Activated CD4-positive, alpha-beta T cell treated with anti-CD3 and anti-CD28 coated beads, Interleukin-2, amount 10 ng/mL, durations not matched to agents 24 days and 14 days (primary cell): ENCODE results near the gene MAP3K4. TPM values are rescaled to one million over a fixed set of nuclear protein-coding genes. Genes with fewer than 3 reads are reported as not detected.
"Not testable (repeated sequence)": the region's sequence is repeated elsewhere in the genome, so short reads cannot be mapped to it uniquely, and the experiment has no call there.

Experiments used
- DNase-seq: peaks from one replicate; pipeline ENCODE4 v3.0.0; 2022
- H3K27ac Mint-ChIP-seq: one replicate; pipeline ENCODE4 v1.8.0; 2022; ENCODE audit warnings: mild to moderate bottlenecking, mixed read lengths
- H3K27me3 Mint-ChIP-seq: one replicate; pipeline ENCODE4 v1.8.0; 2022; ENCODE audit warnings: mixed read lengths
- H3K36me3 Mint-ChIP-seq: one replicate; pipeline ENCODE4 v1.8.0; 2022; ENCODE audit warnings: low read depth, mild to moderate bottlenecking, mixed read lengths
- H3K4me1 Mint-ChIP-seq: one replicate; pipeline ENCODE4 v1.8.0; 2021; ENCODE audit warnings: mixed read lengths
- H3K4me3 Mint-ChIP-seq: one replicate; pipeline ENCODE4 v1.8.0; 2022; ENCODE audit warnings: mild to moderate bottlenecking, moderate library complexity, mixed read lengths
- H3K9me3 Mint-ChIP-seq: one replicate; pipeline ENCODE4 v1.8.0; 2021; ENCODE audit warnings: mixed read lengths
- intact Hi-C: fragments of 100-400 bp; cut with micrococcal nuclease; formaldehyde crosslinking; loops from one replicate; pipeline ENCODE4 v1.15.1; 2023
- total RNA-seq: library from RNA; stranded (reverse); gene quantifications from 2 replicates; pipeline ENCODE4 v1.2.3, GENCODE V29; 2022

The MAP3K4 gene
- total RNA-seq, 1 donor from 2014 or later, result 50.4 TPM

DNA sequence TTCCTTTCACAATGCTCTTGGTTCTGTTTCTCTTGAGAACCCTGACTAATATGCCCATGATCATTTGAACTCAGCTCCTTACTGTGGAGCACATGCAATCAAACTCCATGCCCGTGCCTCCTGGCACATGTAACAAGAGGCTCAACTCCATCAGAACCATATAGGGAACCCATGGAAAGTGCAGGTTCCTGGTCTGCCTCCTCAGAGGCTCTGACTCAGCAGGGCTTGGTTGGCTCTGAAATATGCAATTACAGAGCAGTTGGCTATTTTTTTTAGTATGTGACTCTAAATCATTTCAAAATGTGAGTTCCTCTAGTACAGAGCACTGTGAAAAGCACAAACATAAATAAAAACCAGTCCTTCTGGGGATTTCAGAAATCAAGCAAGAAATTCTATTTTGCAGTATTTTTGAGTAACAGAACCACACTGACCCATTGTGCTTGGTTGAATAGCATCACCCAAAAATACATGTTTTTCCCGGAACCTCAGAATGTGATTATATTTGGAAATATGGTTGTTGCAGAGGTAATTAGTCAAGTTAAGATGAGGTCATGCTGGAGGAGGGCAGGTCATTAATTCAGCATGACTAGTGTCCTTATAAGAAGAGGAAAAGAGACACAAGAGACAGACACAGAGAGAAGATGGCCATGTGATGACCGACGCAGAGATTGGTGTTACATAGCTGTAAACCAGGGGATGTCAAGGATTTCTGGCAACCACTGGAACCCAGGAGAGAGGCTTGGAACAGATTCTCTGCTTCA lies 13.2 kb upstream of the MAP3K4 start:
- Mint-ChIP-seq H3K36me3 (no peaks in the 10 kb centered on the region), H3K27me3 (peaks cover 6% of the 10 kb centered on the region), H3K9me3 (peaks cover 11% of the 10 kb centered on the region), H3K4me1 (no peaks in the 10 kb centered on the region), H3K27ac (no peak overlapping the region), H3K4me3 (no peak overlapping the region)
- intact Hi-C loops, result no loop called here
- no peak for DNase-seq

GRCh38 chr6:160979061-160979708 lies 12.4 kb upstream of the MAP3K4 start:
- no peaks in the 10 kb centered on the region for H3K36me3 Mint-ChIP-seq
- no peaks in the 10 kb centered on the region for H3K4me1 Mint-ChIP-seq
- H3K9me3 Mint-ChIP-seq, result peaks cover 15% of the 10 kb centered on the region
- peaks cover 6% of the 10 kb centered on the region for H3K27me3 Mint-ChIP-seq
- H3K4me3 Mint-ChIP-seq, result no peak overlapping the region
- intact Hi-C loops, result no loop called here
- no peak for DNase-seq
- no peak overlapping the region for H3K27ac Mint-ChIP-seq

- peaks cover 13% of the 10 kb centered on the region for H3K27me3 Mint-ChIP-seq
- intact Hi-C loops, DNase-seq, H3K4me3 Mint-ChIP-seq, H3K36me3 Mint-ChIP-seq, H3K4me1 Mint-ChIP-seq, H3K27ac Mint-ChIP-seq: not testable (repeated sequence)
- peaks cover 27% of the 10 kb centered on the region for H3K9me3 Mint-ChIP-seq
These were observed 8.1 kb upstream of the MAP3K4 start for GRCh38 chr6:160983377-160983948.

DNA sequence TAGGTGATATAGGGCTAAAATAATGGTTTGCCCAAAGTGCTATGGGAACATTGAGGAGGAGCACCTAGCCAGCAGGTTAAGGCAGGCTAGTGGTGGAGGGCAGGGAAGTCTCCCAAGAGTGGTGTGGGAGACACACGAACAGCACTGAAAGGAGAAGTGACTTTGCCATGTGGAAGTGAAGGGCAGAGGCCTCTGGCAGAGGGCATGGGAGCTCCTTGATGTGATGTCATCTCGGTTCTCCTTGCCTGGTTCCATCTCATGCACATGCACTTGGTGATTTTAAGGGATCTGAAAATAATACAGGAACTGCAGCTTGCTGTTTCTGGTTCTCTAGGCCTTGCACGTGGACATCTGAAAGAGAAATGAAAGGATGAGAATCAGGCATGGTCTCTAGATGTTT lies 4.7 kb upstream of the MAP3K4 start:
- no peak overlapping the region for H3K4me3 Mint-ChIP-seq
- no peak overlapping the region for H3K27ac Mint-ChIP-seq
- intact Hi-C loops, result no loop called here
- H3K9me3 Mint-ChIP-seq, result peaks cover 26% of the 10 kb centered on the region
- peaks cover 18% of the 10 kb centered on the region for H3K27me3 Mint-ChIP-seq
- DNase-seq, result no peak
- peaks cover 2% of the 10 kb centered on the region for H3K4me1 Mint-ChIP-seq
- H3K36me3 Mint-ChIP-seq, result peaks cover 2% of the 10 kb centered on the region

GRCh38 chr6:160987265-160987664 lies 4.3 kb upstream of the MAP3K4 start:
- H3K9me3 Mint-ChIP-seq, result peaks cover 22% of the 10 kb centered on the region
- peaks cover 2% of the 10 kb centered on the region for H3K36me3 Mint-ChIP-seq
- peaks cover 2% of the 10 kb centered on the region for H3K4me1 Mint-ChIP-seq
- no peak overlapping the region for H3K27ac Mint-ChIP-seq
- H3K4me3 Mint-ChIP-seq, result no peak overlapping the region
- intact Hi-C loops, result no loop called here
- no peak for DNase-seq
- H3K27me3 Mint-ChIP-seq, result peaks cover 18% of the 10 kb centered on the region

DNA sequence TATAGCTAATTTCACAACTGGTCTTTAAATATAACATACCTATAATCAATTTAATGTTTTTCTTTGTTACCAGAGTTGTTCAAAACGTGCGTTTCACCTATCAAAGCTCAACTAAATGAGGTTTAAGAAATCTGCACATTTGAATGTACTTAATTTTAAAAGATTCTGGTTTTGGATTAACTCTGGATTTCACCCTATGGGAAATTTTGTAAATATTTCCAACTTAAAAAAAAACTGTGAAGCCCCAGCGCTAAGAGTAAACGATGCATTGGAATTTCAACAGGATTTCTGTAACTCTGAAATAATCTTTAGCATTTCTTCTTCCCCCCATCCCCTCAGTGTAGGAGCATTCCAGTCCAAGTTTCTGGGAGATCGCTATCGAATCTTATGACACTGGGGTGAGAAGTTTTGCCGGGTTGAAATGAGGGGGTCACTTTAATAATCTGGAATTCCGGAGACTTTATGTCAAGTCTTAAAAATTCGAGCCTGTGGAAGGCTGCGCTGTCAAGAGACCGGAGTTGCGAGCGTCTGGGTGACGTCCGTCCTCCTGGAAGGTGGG lies 643 bp upstream of the MAP3K4 start:
- intact Hi-C loops, result loop anchor here (5.0 to 10.0 kb wide), 5 partner anchors 46 to 1736 kb away; partner anchors contain the start of genes PACRG and PRKN
- H3K27ac Mint-ChIP-seq, result peak overlapping the region; percentile 11

DNA sequence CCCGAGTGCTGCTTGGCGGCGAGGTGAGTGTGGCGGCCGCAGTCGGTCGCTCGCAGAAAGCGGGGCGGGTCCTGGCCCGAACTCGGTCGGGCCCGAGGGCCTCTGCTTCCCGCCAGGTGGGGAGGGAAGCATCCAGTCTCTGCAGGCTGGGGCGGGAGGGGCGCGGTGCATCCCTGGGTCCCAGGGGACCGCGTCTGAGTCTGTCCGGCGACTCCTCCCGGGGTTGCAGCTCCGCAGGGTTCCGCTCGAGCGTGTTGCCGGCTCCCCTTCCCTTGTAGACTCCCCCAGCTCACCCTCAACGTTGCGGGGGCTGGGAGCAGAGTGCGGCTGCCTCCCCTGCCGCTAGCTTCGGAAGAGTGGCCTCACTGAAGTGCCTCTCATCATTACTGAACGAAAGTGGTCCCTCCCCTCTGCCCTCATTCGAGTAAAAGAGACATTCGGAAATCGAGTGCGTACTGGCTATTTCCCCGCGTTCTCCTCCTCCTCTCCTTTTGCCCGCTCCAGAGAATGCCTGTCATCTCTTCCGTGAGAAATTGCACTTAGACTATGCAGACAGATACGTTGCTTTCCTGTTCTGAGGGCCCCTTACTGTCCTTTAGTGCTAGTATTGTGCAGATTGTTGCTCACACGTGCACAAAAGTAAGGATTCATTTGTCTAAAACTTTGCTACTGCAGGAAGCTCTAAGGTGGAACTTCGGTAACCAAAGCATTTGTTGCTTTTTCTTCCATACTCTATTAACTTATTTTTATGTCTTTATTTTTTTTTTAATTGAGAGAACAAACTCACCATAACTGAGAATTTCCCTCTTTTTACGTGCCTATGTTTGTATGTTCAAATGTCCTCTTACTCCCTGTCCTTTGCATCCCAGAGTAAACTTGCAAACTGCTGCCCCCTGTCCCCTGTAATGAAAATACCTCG lies 751 bp downstream of the MAP3K4 start:
- Mint-ChIP-seq H3K9me3 (no peaks in the 10 kb centered on the region), H3K4me3 (peak overlapping the region; percentile 98), H3K36me3 (peaks cover 6% of the 10 kb centered on the region), H3K4me1 (peaks cover 21% of the 10 kb centered on the region), H3K27me3 (peaks cover 15% of the 10 kb centered on the region), H3K27ac (peak overlapping the region; percentile 94)
- intact Hi-C loops, result loop anchor here (1.0 to 10.0 kb wide), 8 partner anchors 45 to 1735 kb away; partner anchors contain the start of genes AGPAT4, PACRG and PRKN
- DNase-seq, result peak; percentile 81

More for the DNA sequence above, 643 bp upstream of the MAP3K4 start:
- Mint-ChIP-seq H3K4me3 (peak overlapping the region; percentile 98), H3K4me1 (peaks cover 14% of the 10 kb centered on the region), H3K9me3 (peaks cover 4% of the 10 kb centered on the region), H3K27me3 (peaks cover 18% of the 10 kb centered on the region), H3K36me3 (peaks cover 6% of the 10 kb centered on the region)
- no peak for DNase-seq

DNA sequence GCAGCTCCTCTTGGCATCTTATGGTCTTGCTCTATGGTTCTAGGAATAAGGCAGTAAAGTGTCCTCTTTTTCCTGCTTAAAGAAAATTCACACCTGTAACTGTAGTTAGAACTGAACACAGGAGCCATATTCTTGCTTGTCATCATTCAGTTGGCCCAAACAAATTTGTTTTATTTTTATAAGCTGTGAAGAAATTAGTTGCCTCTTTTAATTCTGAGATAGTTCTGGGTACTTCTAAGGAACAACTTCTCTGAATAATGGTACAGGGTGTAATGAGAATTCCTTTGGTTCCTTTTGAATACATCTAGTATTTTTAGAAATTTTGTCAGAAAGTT lies 1.4 kb downstream of the MAP3K4 start:
- peak overlapping the region; percentile 98 for H3K4me3 Mint-ChIP-seq
- peaks cover 21% of the 10 kb centered on the region for H3K4me1 Mint-ChIP-seq
- H3K27ac Mint-ChIP-seq, result peak overlapping the region; percentile 94
- no peak for DNase-seq
- intact Hi-C loops, result loop anchor here (1.0 to 10.0 kb wide), 8 partner anchors 44 to 1734 kb away; partner anchors contain the start of genes AGPAT4, PACRG and PRKN
- no peaks in the 10 kb centered on the region for H3K9me3 Mint-ChIP-seq
- H3K36me3 Mint-ChIP-seq, result peaks cover 8% of the 10 kb centered on the region
- H3K27me3 Mint-ChIP-seq, result peaks cover 12% of the 10 kb centered on the region

DNA sequence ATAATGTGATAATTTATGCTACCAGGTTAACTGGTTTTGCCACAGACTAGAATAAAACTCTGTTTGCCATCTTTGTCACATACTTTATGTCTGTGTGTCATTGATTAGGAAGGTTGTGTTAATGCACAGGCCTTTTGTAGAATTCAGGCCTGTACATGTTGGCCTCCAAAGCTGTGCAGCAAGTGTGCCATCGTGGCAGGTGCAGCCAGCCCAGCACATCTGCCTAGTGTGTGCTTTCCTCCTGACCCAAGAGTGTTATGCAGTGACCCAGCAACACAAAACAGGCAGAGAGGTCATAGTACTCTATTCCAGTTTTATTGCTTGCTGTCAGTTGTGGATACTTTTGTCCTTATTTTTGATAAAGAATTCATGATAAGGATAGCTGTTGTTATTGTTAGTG lies 3.7 kb downstream of the MAP3K4 start:
- no peak overlapping the region for H3K4me3 Mint-ChIP-seq
- peaks cover 21% of the 10 kb centered on the region for H3K4me1 Mint-ChIP-seq
- intact Hi-C loops, result loop anchor here (10.0 kb wide), 1 partner anchor 90 kb away; no protein-coding TSS in a partner anchor
- peaks cover 4% of the 10 kb centered on the region for H3K27me3 Mint-ChIP-seq
- no peak for DNase-seq
- peaks cover 8% of the 10 kb centered on the region for H3K36me3 Mint-ChIP-seq
- no peaks in the 10 kb centered on the region for H3K9me3 Mint-ChIP-seq
- no peak overlapping the region for H3K27ac Mint-ChIP-seq

DNA sequence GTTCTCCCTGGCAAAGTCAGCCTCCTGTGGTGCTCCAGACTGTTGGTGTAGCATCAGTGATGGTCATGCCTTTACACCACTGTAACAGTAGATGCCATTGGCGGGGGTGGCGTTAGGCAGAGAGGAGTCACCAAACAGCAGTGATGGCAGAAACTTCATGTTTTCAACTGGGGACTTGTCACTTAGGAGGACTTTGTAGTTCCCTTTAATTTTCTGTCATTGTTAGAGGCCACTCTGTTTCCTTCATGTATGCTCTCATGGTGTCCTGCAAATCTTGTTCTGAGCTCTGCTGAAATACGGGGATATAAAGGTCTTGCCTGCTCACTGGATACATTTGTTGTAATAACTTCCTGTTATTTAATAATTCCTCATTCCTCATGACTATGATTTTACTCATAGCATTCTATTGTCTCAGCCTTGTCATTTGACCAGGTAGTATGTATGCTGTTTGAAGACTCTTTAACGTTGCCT lies 4.6 kb downstream of the MAP3K4 start:
- Mint-ChIP-seq H3K9me3 (no peaks in the 10 kb centered on the region), H3K4me1 (peaks cover 19% of the 10 kb centered on the region), H3K36me3 (peaks cover 8% of the 10 kb centered on the region), H3K4me3 (no peak overlapping the region), H3K27me3 (peaks cover under 1% of the 10 kb centered on the region), H3K27ac (no peak overlapping the region)
- intact Hi-C loops, result loop anchor here (10.0 kb wide), 1 partner anchor 89 kb away; no protein-coding TSS in a partner anchor
- DNase-seq, result no peak

DNA sequence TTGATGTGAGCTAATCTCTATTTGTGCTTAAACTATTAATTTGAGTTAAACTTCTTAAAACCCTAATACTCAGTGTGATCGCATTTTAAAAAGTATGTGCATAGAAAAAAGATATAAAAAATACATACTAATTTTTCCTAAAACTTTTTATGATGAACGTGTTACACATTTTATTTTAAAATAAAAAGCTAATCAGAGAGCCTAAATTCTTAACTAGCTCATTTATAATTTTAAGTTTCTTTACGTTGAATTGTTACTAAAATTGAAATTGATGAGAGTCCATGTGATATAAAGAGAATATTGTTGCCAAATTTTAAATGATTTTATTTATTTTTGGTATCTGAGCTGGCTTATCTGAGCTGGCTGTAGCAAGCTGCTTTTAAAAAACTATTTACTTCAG lies 6.6 kb downstream of the MAP3K4 start:
- no peak for DNase-seq
- H3K4me1 Mint-ChIP-seq, result peaks cover 15% of the 10 kb centered on the region
- intact Hi-C loops, result loop anchor here (10.0 kb wide), 1 partner anchor 87 kb away; no protein-coding TSS in a partner anchor
- H3K27me3 Mint-ChIP-seq, result no peaks in the 10 kb centered on the region
- no peak overlapping the region for H3K4me3 Mint-ChIP-seq
- H3K27ac Mint-ChIP-seq, result no peak overlapping the region
- H3K9me3 Mint-ChIP-seq, result no peaks in the 10 kb centered on the region
- H3K36me3 Mint-ChIP-seq, result peaks cover 5% of the 10 kb centered on the region

DNA sequence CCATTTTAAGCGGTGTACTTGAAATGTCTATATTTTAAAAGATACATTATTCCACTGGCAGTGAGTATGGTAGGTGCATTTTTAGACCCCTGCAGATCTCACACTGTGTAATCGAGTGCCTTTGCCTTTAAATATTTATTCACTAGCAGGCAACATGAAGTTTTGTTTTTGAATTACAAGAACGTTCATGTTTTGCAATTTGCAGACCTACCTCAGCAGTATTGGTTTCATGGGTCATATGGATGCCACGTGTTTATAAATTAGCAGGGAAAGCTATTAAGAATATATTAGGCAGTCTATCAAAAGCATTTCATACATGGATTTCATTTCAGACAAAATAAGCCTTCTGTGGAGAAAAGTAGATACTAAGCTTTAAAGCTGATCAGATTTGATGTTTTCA lies 7.2 kb downstream of the MAP3K4 start:
- H3K4me3 Mint-ChIP-seq, result no peak overlapping the region
- no peaks in the 10 kb centered on the region for H3K9me3 Mint-ChIP-seq
- H3K36me3 Mint-ChIP-seq, result peaks cover 5% of the 10 kb centered on the region
- H3K4me1 Mint-ChIP-seq, result peaks cover 13% of the 10 kb centered on the region
- intact Hi-C loops, result loop anchor here (10.0 kb wide), 1 partner anchor 86 kb away; no protein-coding TSS in a partner anchor
- H3K27me3 Mint-ChIP-seq, result no peaks in the 10 kb centered on the region
- H3K27ac Mint-ChIP-seq, result no peak overlapping the region
- no peak for DNase-seq

GRCh38 chr6:160999516-160999915 lies 7.9 kb downstream of the MAP3K4 start:
- no peaks in the 10 kb centered on the region for H3K9me3 Mint-ChIP-seq
- no peak overlapping the region for H3K27ac Mint-ChIP-seq
- H3K27me3 Mint-ChIP-seq, result no peaks in the 10 kb centered on the region
- H3K4me1 Mint-ChIP-seq, result peaks cover 9% of the 10 kb centered on the region
- no peak for DNase-seq
- peaks cover 2% of the 10 kb centered on the region for H3K36me3 Mint-ChIP-seq
- intact Hi-C loops, result loop anchor here (10.0 kb wide), 1 partner anchor 85 kb away; no protein-coding TSS in a partner anchor
- no peak overlapping the region for H3K4me3 Mint-ChIP-seq
